HepG2 (cell line): ENCODE data around the gene KANTR. TPM values are rescaled to one million over a fixed set of nuclear protein-coding genes. Genes with fewer than 3 reads are reported as not detected.

Experiments
- ADNP ChIP-seq: sonication (generic); formaldehyde crosslinking; IDR thresholded peaks from 2 replicates; pipeline ENCODE4 v1.4.0; 2020; ENCODE audit warnings: missing genetic modification reagents
- CBX2 ChIP-seq, 2 experiments: fragments of 200-600 bp in 1 of 2; sonication (generic); formaldehyde crosslinking in 1 of 2; IDR thresholded peaks; 2 replicates each; pipeline versions ENCODE4 v1.7.0 to v1.8.1; 2018 to 2022; ENCODE audit warnings: low read depth in 2 of 2, low read length in 1 of 2, mild to moderate bottlenecking in 1 of 2, missing genetic modification reagents in 1 of 2
- FOXC1 ChIP-seq: sonication (generic); formaldehyde crosslinking; IDR thresholded peaks from 2 replicates; pipeline ENCODE4 v1.8.0; 2022; ENCODE audit warnings: mild to moderate bottlenecking, missing genetic modification reagents, borderline replicate concordance
- GABPB1 ChIP-seq: IDR thresholded peaks from 2 replicates; pipeline ENCODE4 v1.6.1; 2016; ENCODE audit warnings: mild to moderate bottlenecking, missing genetic modification reagents, moderate library complexity, missing compliant biosample characterization
- GLMP ChIP-seq: sonication (generic); formaldehyde crosslinking; IDR thresholded peaks from 2 replicates; pipeline ENCODE4 v1.9.0; 2021; ENCODE audit warnings: missing genetic modification reagents, mild to moderate bottlenecking, borderline replicate concordance
- MLX ChIP-seq: IDR thresholded peaks from 2 replicates; pipeline ENCODE4 v1.6.1; 2016
- REXO4 ChIP-seq: sonication (generic); formaldehyde crosslinking; IDR thresholded peaks from 2 replicates; pipeline ENCODE4 v1.8.0; 2022; ENCODE audit warnings: missing genetic modification reagents, mild to moderate bottlenecking, borderline replicate concordance
- RFXAP ChIP-seq: sonication (generic); formaldehyde crosslinking; IDR thresholded peaks from 2 replicates; pipeline ENCODE4 v1.4.0; 2020; ENCODE audit warnings: missing genetic modification reagents, borderline replicate concordance
- SP140L ChIP-seq: sonication (generic); formaldehyde crosslinking; IDR thresholded peaks from 2 replicates; pipeline ENCODE4 v1.4.0; 2020; ENCODE audit warnings: missing genetic modification reagents, borderline replicate concordance
- TBX2 ChIP-seq: sonication (generic); formaldehyde crosslinking; IDR thresholded peaks from 2 replicates; pipeline ENCODE4 v1.5.0; 2020; ENCODE audit warnings: missing genetic modification reagents, mild to moderate bottlenecking, borderline replicate concordance
- ZNF33B ChIP-seq: sonication (generic); formaldehyde crosslinking; IDR thresholded peaks from 2 replicates; pipeline ENCODE4 v1.5.1; 2020; ENCODE audit warnings: mild to moderate bottlenecking, missing genetic modification reagents
- ZNF616 ChIP-seq: sonication (generic); formaldehyde crosslinking; IDR thresholded peaks from 2 replicates; pipeline ENCODE4 v1.5.0; 2020; ENCODE audit warnings: low read depth, mild to moderate bottlenecking, missing genetic modification reagents
- ZNF724P ChIP-seq: sonication (generic); formaldehyde crosslinking; IDR thresholded peaks from 2 replicates; pipeline ENCODE4 v1.8.0; 2022; ENCODE audit warnings: missing genetic modification reagents, borderline replicate concordance
- polyA plus RNA-seq, 8 experiments: library from polyadenylated mRNA; depleted of rRNA in 3 of 8; stranded (reverse) in 7 of 8; unstranded in 1 of 8; fragments of >200 nt; fragmentation: Illumina TruSeq in 4 of 8; extraction: Trizol in 4 of 8; gene quantifications; 2 replicates each; pipeline versions ENCODE4 v1.2.1 to v1.2.3, GENCODE V29; 2011 to 2016; ENCODE audit warnings: low read depth in 4 of 8, missing spikeins in 1 of 8, mixed read lengths in 1 of 8; ENCODE audit not compliant: insufficient read depth in 1 of 8
- total RNA-seq, 5 experiments: library from RNA; depleted of rRNA; stranded (reverse); fragments of >200 nt; fragmentation: Illumina TruSeq; extraction: Trizol; gene quantifications; 2 replicates each; pipeline ENCODE4 v1.2.3, GENCODE V29; 2016; ENCODE audit warnings: low read depth in 1 of 5
- TF ChIP-seq, protein P1 (sequence below): sonication (generic); formaldehyde crosslinking; IDR thresholded peaks from 2 replicates; pipeline ENCODE4 v1.5.1; 2020; ENCODE audit warnings: mild to moderate bottlenecking, missing genetic modification reagents, borderline replicate concordance
- TF ChIP-seq, protein P2 (sequence below): sonication (generic); formaldehyde crosslinking; IDR thresholded peaks from 2 replicates; pipeline ENCODE4 v1.4.0; 2020; ENCODE audit warnings: missing genetic modification reagents, borderline replicate concordance
- TF ChIP-seq, protein P3 (sequence below): sonication (generic); formaldehyde crosslinking; IDR thresholded peaks from 2 replicates; pipeline ENCODE4 v1.9.0; 2022; ENCODE audit warnings: missing genetic modification reagents, mild to moderate bottlenecking, borderline replicate concordance

Gene KANTR
- total and polyA plus RNA-seq, 2 of the 13 experiments (the other 11 are each of a cell fraction or from before 2014, with no cell fraction given): 4.4 to 9.0 TPM

- TF ChIP-seq, protein P1, sequence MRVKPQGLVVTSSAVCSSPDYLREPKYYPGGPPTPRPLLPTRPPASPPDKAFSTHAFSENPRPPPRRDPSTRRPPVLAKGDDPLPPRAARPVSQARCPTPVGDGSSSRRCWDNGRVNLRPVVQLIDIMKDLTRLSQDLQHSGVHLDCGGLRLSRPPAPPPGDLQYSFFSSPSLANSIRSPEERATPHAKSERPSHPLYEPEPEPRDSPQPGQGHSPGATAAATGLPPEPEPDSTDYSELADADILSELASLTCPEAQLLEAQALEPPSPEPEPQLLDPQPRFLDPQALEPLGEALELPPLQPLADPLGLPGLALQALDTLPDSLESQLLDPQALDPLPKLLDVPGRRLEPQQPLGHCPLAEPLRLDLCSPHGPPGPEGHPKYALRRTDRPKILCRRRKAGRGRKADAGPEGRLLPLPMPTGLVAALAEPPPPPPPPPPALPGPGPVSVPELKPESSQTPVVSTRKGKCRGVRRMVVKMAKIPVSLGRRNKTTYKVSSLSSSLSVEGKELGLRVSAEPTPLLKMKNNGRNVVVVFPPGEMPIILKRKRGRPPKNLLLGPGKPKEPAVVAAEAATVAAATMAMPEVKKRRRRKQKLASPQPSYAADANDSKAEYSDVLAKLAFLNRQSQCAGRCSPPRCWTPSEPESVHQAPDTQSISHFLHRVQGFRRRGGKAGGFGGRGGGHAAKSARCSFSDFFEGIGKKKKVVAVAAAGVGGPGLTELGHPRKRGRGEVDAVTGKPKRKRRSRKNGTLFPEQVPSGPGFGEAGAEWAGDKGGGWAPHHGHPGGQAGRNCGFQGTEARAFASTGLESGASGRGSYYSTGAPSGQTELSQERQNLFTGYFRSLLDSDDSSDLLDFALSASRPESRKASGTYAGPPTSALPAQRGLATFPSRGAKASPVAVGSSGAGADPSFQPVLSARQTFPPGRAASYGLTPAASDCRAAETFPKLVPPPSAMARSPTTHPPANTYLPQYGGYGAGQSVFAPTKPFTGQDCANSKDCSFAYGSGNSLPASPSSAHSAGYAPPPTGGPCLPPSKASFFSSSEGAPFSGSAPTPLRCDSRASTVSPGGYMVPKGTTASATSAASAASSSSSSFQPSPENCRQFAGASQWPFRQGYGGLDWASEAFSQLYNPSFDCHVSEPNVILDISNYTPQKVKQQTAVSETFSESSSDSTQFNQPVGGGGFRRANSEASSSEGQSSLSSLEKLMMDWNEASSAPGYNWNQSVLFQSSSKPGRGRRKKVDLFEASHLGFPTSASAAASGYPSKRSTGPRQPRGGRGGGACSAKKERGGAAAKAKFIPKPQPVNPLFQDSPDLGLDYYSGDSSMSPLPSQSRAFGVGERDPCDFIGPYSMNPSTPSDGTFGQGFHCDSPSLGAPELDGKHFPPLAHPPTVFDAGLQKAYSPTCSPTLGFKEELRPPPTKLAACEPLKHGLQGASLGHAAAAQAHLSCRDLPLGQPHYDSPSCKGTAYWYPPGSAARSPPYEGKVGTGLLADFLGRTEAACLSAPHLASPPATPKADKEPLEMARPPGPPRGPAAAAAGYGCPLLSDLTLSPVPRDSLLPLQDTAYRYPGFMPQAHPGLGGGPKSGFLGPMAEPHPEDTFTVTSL (CRISPR knock-in tag): no peak
- TF ChIP-seq RFXAP (CRISPR knock-in tag) (peak; percentile 100), TBX2 (CRISPR knock-in tag) (peak; percentile 53; the same call in 1 of the 2 replicates), GLMP (CRISPR knock-in tag) (no peak), SP140L (CRISPR knock-in tag) (no peak), FOXC1 (CRISPR knock-in tag) (no peak), REXO4 (CRISPR knock-in tag) (no peak), GABPB1 (CRISPR knock-in tag) (peak; percentile 68), ADNP (CRISPR knock-in tag) (no peak), ZNF616 (CRISPR knock-in tag) (no peak), CBX2 (IDR thresholded peaks at IDR 0.05; ENCODE audit: low read depth, low read length) (no peak), CBX2 (CRISPR knock-in tag; IDR thresholded peaks at IDR 0.05; ENCODE audit: low read depth) (no peak), MLX (CRISPR knock-in tag) (no peak), ZNF724P (no peak), ZNF33B (CRISPR knock-in tag) (no peak)
- TF ChIP-seq, protein P2, sequence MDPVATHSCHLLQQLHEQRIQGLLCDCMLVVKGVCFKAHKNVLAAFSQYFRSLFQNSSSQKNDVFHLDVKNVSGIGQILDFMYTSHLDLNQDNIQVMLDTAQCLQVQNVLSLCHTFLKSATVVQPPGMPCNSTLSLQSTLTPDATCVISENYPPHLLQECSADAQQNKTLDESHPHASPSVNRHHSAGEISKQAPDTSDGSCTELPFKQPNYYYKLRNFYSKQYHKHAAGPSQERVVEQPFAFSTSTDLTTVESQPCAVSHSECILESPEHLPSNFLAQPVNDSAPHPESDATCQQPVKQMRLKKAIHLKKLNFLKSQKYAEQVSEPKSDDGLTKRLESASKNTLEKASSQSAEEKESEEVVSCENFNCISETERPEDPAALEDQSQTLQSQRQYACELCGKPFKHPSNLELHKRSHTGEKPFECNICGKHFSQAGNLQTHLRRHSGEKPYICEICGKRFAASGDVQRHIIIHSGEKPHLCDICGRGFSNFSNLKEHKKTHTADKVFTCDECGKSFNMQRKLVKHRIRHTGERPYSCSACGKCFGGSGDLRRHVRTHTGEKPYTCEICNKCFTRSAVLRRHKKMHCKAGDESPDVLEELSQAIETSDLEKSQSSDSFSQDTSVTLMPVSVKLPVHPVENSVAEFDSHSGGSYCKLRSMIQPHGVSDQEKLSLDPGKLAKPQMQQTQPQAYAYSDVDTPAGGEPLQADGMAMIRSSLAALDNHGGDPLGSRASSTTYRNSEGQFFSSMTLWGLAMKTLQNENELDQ (CRISPR knock-in tag): no peak
- TF ChIP-seq, protein P3, sequence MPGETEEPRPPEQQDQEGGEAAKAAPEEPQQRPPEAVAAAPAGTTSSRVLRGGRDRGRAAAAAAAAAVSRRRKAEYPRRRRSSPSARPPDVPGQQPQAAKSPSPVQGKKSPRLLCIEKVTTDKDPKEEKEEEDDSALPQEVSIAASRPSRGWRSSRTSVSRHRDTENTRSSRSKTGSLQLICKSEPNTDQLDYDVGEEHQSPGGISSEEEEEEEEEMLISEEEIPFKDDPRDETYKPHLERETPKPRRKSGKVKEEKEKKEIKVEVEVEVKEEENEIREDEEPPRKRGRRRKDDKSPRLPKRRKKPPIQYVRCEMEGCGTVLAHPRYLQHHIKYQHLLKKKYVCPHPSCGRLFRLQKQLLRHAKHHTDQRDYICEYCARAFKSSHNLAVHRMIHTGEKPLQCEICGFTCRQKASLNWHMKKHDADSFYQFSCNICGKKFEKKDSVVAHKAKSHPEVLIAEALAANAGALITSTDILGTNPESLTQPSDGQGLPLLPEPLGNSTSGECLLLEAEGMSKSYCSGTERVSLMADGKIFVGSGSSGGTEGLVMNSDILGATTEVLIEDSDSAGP: peak; percentile 64; the same call in 1 of the 2 replicates
Measured at GRCh38 chrX:53081925-53082772, 11.8 kb upstream of the KANTR start, which contains the start of gene TSPYL2 (continued).
